Type B pancreatic cell (in vitro differentiated cells): ENCODE measurements around the gene SNPH. TPM values are rescaled to one million over a fixed set of nuclear protein-coding genes. Genes with fewer than 3 reads are reported as not detected.

ENCODE experiments used
- DNase-seq: peaks from one replicate; pipeline ENCODE4 v3.0.0; 2021; ENCODE audit warnings: mixed read lengths; ENCODE audit not compliant: unreplicated experiment; ENCODE audit errors: extremely low spot score
- H3K27ac Mint-ChIP-seq: 2 replicates; pipeline ENCODE4 v1.8.0; 2021; ENCODE audit warnings: mild to moderate bottlenecking, mixed read lengths
- H3K27me3 Mint-ChIP-seq: 2 replicates; pipeline ENCODE4 v1.8.0; 2021; ENCODE audit warnings: mixed read lengths
- H3K36me3 Mint-ChIP-seq: 2 replicates; pipeline ENCODE4 v1.8.0; 2021; ENCODE audit warnings: mixed read lengths
- H3K4me1 Mint-ChIP-seq: one replicate; pipeline ENCODE4 v1.8.0; 2021; ENCODE audit warnings: mixed read lengths; ENCODE audit not compliant: unreplicated experiment
- H3K4me3 Mint-ChIP-seq: 2 replicates; pipeline ENCODE4 v1.8.0; 2021; ENCODE audit warnings: mild to moderate bottlenecking, mixed read lengths
- H3K9me3 Mint-ChIP-seq: 2 replicates; pipeline ENCODE4 v1.8.0; 2021; ENCODE audit warnings: mixed read lengths
- total RNA-seq: library from RNA; stranded (reverse); gene quantifications from 2 replicates; pipeline ENCODE4 v1.2.1, GENCODE V29; 2021; ENCODE audit warnings: low replicate concordance
- TF ChIP-seq, protein P1 (sequence below): fragments of 200-600 bp; sonication (generic); conservative IDR thresholded peaks from 2 replicates; pipeline ENCODE4 v1.5.0; 2021; ENCODE audit warnings: antibody characterized with exemption, mild to moderate bottlenecking

The SNPH gene
- total RNA-seq, 1 donor from 2014 or later, result 2.7 TPM

DNA sequence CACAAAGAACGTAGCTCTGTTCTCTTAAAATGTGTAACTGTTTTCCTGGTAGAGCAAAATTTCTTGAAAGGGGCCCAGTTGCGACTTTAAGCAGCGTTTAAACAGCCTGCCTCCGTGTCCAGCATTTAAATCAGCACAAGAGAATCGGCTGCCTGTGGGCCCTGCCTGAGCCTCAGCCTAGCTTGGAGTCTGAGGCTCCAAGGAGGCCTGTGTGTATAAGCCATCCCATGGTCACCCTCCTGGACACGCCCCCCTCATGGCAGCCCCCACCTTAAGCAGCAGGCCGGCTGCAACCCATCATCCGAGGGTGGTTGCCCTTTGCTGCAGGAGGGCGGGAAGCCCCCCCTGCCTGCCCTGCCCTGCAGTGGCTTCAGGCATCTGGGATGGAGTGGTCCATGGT, 44.0 kb downstream of the SNPH start:
- Mint-ChIP-seq H3K4me3 (no peak overlapping the region), H3K27me3 (peaks cover 2% of the 10 kb centered on the region), H3K4me1 (peaks cover 4% of the 10 kb centered on the region), H3K9me3 (no peaks in the 10 kb centered on the region), H3K27ac (no peak overlapping the region), H3K36me3 (no peaks in the 10 kb centered on the region)
- no peak for DNase-seq
- TF ChIP-seq, protein P1, sequence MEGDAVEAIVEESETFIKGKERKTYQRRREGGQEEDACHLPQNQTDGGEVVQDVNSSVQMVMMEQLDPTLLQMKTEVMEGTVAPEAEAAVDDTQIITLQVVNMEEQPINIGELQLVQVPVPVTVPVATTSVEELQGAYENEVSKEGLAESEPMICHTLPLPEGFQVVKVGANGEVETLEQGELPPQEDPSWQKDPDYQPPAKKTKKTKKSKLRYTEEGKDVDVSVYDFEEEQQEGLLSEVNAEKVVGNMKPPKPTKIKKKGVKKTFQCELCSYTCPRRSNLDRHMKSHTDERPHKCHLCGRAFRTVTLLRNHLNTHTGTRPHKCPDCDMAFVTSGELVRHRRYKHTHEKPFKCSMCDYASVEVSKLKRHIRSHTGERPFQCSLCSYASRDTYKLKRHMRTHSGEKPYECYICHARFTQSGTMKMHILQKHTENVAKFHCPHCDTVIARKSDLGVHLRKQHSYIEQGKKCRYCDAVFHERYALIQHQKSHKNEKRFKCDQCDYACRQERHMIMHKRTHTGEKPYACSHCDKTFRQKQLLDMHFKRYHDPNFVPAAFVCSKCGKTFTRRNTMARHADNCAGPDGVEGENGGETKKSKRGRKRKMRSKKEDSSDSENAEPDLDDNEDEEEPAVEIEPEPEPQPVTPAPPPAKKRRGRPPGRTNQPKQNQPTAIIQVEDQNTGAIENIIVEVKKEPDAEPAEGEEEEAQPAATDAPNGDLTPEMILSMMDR, result no peak

DNA sequence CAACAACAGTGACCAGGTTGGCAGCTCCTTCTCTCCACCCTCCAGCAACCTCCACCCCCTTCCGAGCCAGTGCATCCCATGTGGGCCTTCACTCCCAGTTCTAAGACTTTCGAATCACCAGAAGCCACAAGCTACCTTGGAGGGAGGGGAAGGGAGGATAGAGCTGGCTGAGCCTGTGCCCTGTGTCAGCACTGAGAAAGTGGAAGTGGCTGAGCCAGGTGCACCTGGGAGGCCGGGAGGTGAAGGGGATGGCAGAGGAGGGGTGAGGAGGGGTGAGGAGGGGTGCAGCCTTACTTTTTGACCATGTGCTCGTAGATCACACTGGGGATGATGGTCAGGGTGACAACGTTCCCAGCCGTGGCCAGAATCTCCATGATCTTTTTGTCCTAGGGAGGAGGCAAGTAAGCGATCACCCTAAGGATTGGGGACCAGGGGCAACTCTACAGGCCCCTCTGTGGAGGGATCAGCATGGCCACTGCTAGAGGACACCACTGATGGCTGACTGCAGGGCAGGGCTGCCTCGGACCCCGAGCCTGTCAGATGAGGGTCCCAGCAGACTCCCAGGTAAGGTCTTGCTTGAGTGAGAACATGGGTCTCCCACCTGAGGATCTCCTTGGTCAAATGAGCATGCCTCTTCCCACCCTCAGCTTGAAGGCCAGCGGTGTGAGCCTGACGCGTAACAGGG, 44.6 kb downstream of the SNPH start:
- Mint-ChIP-seq H3K9me3 (no peaks in the 10 kb centered on the region), H3K27me3 (peaks cover 3% of the 10 kb centered on the region), H3K36me3 (no peaks in the 10 kb centered on the region), H3K27ac (no peak overlapping the region), H3K4me1 (peaks cover 4% of the 10 kb centered on the region), H3K4me3 (no peak overlapping the region)
- DNase-seq, result no peak
- TF ChIP-seq, protein P1, result no peak

DNA sequence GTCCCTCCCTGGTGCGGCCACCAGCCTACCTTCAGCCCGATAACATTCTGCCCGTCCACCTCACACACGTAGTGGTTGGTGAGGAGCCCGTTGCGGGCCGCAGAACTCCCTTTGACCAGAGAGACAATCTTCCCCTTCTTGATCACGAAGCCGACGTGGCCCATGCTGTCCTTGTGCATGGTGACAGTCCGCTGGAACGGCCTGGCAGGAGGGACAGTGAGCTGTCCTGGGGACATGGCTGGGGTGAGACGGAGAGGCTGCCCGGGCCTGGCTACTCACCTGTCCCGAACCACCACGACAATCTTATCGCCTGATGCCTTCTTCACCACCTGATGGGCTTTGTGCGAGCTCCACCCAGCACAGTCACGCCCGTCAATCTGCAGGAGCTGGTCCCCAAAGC, 46.2 kb downstream of the SNPH start:
- H3K9me3 Mint-ChIP-seq, result no peaks in the 10 kb centered on the region
- TF ChIP-seq, protein P1, result no peak
- no peak for DNase-seq
- H3K27ac Mint-ChIP-seq, result no peak overlapping the region
- H3K27me3 Mint-ChIP-seq, result peaks cover 7% of the 10 kb centered on the region
- peak overlapping the region; percentile 36 for H3K4me3 Mint-ChIP-seq
- peaks cover 4% of the 10 kb centered on the region for H3K4me1 Mint-ChIP-seq
- H3K36me3 Mint-ChIP-seq, result no peaks in the 10 kb centered on the region

DNA sequence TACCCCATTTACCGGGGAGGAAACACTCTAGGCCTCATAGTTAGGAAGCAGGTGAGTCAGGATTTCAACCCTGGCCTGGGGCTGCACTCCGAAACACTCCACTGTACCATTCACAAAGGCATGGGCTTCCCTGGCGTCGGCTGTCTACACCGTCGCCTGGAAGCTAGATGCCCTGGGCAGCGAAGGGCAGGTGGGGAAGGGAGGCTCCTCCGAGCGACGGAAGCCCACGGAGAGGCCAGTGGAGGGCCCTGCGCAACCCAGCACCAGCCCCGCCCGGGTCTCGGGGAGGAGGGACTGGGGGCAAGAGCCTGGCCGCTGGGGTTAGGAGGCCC, 46.8 kb downstream of the SNPH start:
- H3K9me3 Mint-ChIP-seq, result no peaks in the 10 kb centered on the region
- H3K27me3 Mint-ChIP-seq, result peaks cover 11% of the 10 kb centered on the region
- no peak overlapping the region for H3K4me3 Mint-ChIP-seq
- no peaks in the 10 kb centered on the region for H3K36me3 Mint-ChIP-seq
- H3K4me1 Mint-ChIP-seq, result peaks cover 4% of the 10 kb centered on the region
- H3K27ac Mint-ChIP-seq, result no peak overlapping the region
- TF ChIP-seq, protein P1, result no peak
- no peak for DNase-seq

DNA sequence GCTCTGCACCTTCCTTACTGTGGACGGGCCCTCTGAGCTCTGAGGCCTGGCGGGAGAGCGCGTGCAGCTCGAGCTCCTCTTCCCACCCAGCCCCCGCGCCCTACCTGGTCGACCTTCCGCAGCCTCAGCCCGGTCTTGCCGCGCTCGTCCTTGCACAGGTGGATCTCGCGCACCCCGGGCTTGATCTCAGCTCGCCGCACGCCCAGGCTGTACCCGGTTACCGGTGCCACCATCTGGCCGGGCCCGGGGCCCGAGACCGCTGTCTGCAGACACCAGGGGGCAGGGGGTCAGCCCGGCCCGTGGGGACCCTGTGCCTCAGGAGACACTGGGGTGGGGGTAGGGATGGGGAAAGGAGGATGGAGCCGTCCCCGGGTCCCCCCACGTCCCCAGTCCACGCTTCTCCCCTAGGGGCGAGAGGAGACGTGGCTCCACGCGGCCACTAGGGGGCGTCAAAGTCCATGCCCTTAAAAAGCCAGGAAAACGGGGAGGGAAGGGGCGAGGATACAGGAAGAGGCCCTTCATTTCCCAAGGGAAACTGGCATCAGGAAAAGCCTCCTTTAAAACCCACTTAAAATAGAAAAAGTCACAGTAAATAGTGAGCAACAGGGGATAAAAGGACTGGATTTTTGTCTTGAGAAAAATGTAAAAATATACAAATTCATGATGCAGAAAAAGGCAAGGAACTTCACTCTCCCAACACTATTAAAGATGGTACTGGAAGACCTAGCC, 47.3 kb downstream of the SNPH start:
- H3K9me3 Mint-ChIP-seq, result no peaks in the 10 kb centered on the region
- H3K4me1 Mint-ChIP-seq, result peaks cover 4% of the 10 kb centered on the region
- no peak overlapping the region for H3K27ac Mint-ChIP-seq
- peaks cover 11% of the 10 kb centered on the region for H3K27me3 Mint-ChIP-seq
- DNase-seq, result no peak
- no peak overlapping the region for H3K4me3 Mint-ChIP-seq
- TF ChIP-seq, protein P1, result peak; percentile 98
- no peaks in the 10 kb centered on the region for H3K36me3 Mint-ChIP-seq
